ACC112 (cell line): ENCODE measurements around the gene HOXA13.

Source experiments
- H2AFZ ChIP-seq: fragments of 200-600 bp; sonication (generic); one replicate; pipeline ENCODE4 v1.6.0; 2017; ENCODE audit warnings: antibody characterized with exemption, low read length; ENCODE audit not compliant: unreplicated experiment
- H3K27ac ChIP-seq: fragments of 200-600 bp; sonication (generic); 2 replicates; pipeline ENCODE4 v1.5.1; 2014; ENCODE audit warnings: low read depth, mild to moderate bottlenecking, antibody characterized with exemption, low read length, moderate library complexity
- H3K27me3 ChIP-seq: fragments of 200-600 bp; sonication (generic); 2 replicates; pipeline ENCODE4 v1.6.1; 2014; ENCODE audit warnings: mild to moderate bottlenecking, antibody characterized with exemption, low read length, moderate library complexity, mixed read lengths; ENCODE audit not compliant: insufficient read depth
- H3K36me3 ChIP-seq: fragments of 200-600 bp; sonication (generic); 2 replicates; pipeline ENCODE4 v1.6.1; 2016; ENCODE audit warnings: mild to moderate bottlenecking, antibody characterized with exemption, low read length, moderate library complexity, mixed read lengths; ENCODE audit not compliant: insufficient read depth
- H3K4me1 ChIP-seq: fragments of 200-600 bp; sonication (generic); one replicate; pipeline ENCODE4 v1.6.1; 2016; ENCODE audit warnings: low read length, mixed read lengths; ENCODE audit not compliant: insufficient read depth, unreplicated experiment, control insufficient read depth
- H3K4me3 ChIP-seq: fragments of 200-600 bp; sonication (generic); 2 replicates; pipeline ENCODE4 v1.5.1; 2014; ENCODE audit warnings: mild to moderate bottlenecking, low read depth, low read length
- H3K79me2 ChIP-seq: fragments of 200-600 bp; sonication (generic); one replicate; pipeline ENCODE4 v1.6.0; 2016; ENCODE audit warnings: low read length; ENCODE audit not compliant: control insufficient read depth, unreplicated experiment, insufficient read depth

HOXA13 gene

DNA sequence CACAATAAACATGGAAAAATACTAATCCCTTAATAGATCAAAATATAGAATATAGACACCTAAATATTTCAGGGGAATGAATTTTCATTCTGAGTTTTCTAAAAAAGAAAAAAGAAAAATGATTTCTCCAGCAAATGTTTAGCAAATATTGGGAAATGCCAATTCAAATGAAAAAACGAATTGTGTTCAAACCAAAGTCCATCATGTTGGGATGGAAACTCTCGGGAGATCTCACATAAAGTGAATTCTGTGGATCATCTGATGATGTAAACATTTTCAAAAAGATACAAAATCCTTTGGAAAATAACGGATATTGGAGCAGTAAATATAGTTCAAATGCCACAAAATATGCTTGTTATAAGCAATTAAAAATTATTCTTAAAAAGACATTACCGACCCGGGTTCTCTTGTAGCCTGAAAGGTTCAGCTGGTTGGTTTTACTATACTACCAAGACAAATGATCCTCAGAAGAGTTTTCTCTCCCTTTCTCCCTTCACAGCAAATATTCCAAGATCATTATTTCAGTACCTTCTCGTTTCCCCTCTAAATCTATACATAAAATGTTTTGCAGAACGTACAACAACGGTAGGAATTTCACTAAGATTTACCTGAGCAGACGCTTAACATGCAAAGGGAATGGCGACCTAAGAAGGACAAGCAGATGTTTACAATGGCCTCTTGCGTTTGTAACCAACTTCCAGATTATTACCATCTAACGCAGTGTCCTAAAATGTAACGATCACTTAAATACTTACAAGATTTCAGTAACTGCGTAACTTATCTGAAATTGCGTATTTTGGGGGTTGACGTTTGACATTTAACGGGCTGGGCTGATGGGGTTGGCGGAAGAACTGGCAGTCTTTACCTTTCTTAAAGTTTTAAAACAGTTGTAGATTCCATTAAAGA is 2.5 kb downstream of the HOXA13 start:
- H3K36me3 ChIP-seq = no peaks in the 10 kb centered on the region
- H3K79me2 ChIP-seq = no peaks in the 10 kb centered on the region
- no peak overlapping the region for H3K27ac ChIP-seq
- H2AFZ ChIP-seq = no peak overlapping the region
- peaks cover 94% of the 10 kb centered on the region for H3K27me3 ChIP-seq
- H3K4me3 ChIP-seq = no peak overlapping the region
- H3K4me1 ChIP-seq = no peaks in the 10 kb centered on the region

DNA sequence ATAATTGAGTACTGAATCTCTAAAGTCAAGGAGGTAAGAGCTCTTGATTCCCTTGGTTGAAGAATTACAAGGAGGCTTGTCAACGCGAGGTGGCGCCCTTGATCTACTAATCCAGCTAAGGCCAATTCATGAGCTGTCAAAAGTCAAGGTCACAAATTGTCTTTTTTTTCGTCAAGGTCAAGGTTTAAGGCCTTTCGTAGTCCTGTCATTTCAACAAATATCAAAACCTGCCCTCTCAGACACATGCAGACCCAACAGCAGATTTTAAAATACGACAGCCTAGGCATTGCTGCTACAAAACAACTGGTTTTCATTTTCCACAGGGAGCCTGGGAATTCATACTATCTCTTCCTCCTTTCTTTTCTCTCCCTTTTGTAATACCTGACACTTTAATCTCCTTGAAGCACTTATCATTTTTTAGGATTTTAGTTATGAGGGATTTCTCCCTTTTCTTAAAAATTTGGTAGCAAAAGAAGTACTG is 3.6 kb downstream of the HOXA13 start:
- no peaks in the 10 kb centered on the region for H3K79me2 ChIP-seq
- H3K36me3 ChIP-seq = no peaks in the 10 kb centered on the region
- H3K4me3 ChIP-seq = no peak overlapping the region
- no peaks in the 10 kb centered on the region for H3K4me1 ChIP-seq
- peaks cover 94% of the 10 kb centered on the region for H3K27me3 ChIP-seq
- H3K27ac ChIP-seq = no peak overlapping the region
- H2AFZ ChIP-seq = no peak overlapping the region

DNA sequence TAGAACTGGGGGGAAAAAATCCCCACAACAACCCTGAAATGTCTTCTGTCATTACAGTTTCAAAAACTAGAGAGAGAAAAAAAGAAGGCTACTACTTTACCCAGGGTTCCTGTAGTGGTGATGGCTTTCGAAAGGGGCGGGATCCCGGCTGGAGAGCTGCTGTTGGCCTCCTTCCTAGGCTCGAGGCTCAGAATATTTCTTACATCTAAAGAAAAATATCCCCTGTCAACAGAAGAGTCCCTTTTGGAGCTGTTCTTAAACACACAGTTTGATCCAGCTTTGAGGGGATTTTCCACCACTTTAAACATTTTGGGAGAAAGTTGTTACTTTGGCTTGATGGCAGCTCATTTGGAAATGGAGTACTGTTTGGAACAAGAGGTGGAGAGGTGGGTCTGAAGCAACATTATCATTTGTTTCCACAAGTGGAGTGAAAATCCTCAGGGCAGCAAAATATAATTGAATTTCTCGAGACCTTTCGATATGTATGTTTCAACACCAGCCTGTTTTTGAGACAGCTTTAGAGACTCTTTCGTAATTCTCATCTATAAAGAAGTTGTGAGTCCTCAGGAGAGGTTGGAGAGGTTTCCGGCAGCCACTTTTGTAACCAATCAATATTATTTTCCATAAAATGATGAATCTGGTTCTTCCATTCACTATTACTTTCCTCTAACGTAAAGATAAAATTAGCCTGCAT is 5.1 kb downstream of the HOXA13 start:
- Histone ChIP-seq H3K36me3 (no peaks in the 10 kb centered on the region), H3K4me1 (no peaks in the 10 kb centered on the region), H3K27ac (no peak overlapping the region), H3K4me3 (no peak overlapping the region), H3K27me3 (peaks cover 95% of the 10 kb centered on the region), H3K79me2 (no peaks in the 10 kb centered on the region), H2AFZ (no peak overlapping the region)

DNA sequence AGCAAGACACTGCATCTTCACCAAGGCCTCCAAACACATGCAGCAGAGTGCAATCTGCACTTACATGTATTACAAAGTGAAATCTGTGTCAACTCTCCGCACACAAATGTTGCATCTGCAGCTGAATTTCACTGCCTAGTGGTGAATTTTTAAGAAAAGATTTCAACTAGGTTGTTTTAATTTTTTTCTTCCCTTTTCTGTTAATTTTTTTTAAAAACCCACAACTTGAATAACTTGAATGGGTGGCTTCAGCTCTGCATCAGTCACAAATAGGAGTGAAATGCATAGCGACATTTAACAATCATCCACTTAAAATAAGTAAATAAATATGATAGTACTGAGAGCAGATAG is 5.9 kb downstream of the HOXA13 start:
- Histone ChIP-seq H3K4me3 (no peak overlapping the region), H3K36me3 (no peaks in the 10 kb centered on the region), H3K4me1 (no peaks in the 10 kb centered on the region), H3K27ac (no peak overlapping the region), H2AFZ (no peak overlapping the region), H3K27me3 (peaks cover 98% of the 10 kb centered on the region), H3K79me2 (no peaks in the 10 kb centered on the region)

- peak overlapping the region; percentile 32 for H2AFZ ChIP-seq
- H3K27me3 ChIP-seq = peaks cover 98% of the 10 kb centered on the region
- H3K4me1 ChIP-seq = no peaks in the 10 kb centered on the region
- H3K27ac ChIP-seq = no peak overlapping the region
- H3K4me3 ChIP-seq = peak overlapping the region; percentile 69
- H3K36me3 ChIP-seq = no peaks in the 10 kb centered on the region
- no peaks in the 10 kb centered on the region for H3K79me2 ChIP-seq
These were observed 6.4 kb downstream of the HOXA13 start for GRCh38 chr7:27193335-27194001.

GRCh38 chr7:27192546-27193334 is 7.2 kb downstream of the HOXA13 start:
- no peaks in the 10 kb centered on the region for H3K79me2 ChIP-seq
- no peaks in the 10 kb centered on the region for H3K36me3 ChIP-seq
- peaks cover 98% of the 10 kb centered on the region for H3K27me3 ChIP-seq
- peak overlapping the region; percentile 69 for H3K4me3 ChIP-seq
- no peak overlapping the region for H3K27ac ChIP-seq
- H2AFZ ChIP-seq = peak overlapping the region; percentile 32
- no peaks in the 10 kb centered on the region for H3K4me1 ChIP-seq

- H2AFZ ChIP-seq = no peak overlapping the region
- no peaks in the 10 kb centered on the region for H3K79me2 ChIP-seq
- H3K36me3 ChIP-seq = no peaks in the 10 kb centered on the region
- peak overlapping the region; percentile 69 for H3K4me3 ChIP-seq
- H3K27me3 ChIP-seq = peaks cover 98% of the 10 kb centered on the region
- H3K27ac ChIP-seq = no peak overlapping the region
- no peaks in the 10 kb centered on the region for H3K4me1 ChIP-seq
These were observed 7.9 kb downstream of the HOXA13 start for GRCh38 chr7:27191833-27192545.

- Histone ChIP-seq H3K27me3 (peaks cover 98% of the 10 kb centered on the region), H3K27ac (no peak overlapping the region), H3K36me3 (no peaks in the 10 kb centered on the region), H2AFZ (no peak overlapping the region), H3K4me3 (no peak overlapping the region), H3K79me2 (no peaks in the 10 kb centered on the region), H3K4me1 (no peaks in the 10 kb centered on the region)
These were observed 8.6 kb downstream of the HOXA13 start for GRCh38 chr7:27191161-27191731.

- peaks cover 100% of the 10 kb centered on the region for H3K27me3 ChIP-seq
- H3K4me3 ChIP-seq = no peak overlapping the region
- no peaks in the 10 kb centered on the region for H3K79me2 ChIP-seq
- H3K36me3 ChIP-seq = no peaks in the 10 kb centered on the region
- no peak overlapping the region for H2AFZ ChIP-seq
- no peaks in the 10 kb centered on the region for H3K4me1 ChIP-seq
- H3K27ac ChIP-seq = no peak overlapping the region
These were observed 9.7 kb downstream of the HOXA13 start for GRCh38 chr7:27189997-27190748.
